ENCODE data around the gene METTL8. TPM values are rescaled to one million over a fixed set of nuclear protein-coding genes. Genes with fewer than 3 reads are reported as not detected.

The METTL8 gene
- total RNA-seq, 1 experiment from 2014 or later = 19.5 TPM

DNA sequence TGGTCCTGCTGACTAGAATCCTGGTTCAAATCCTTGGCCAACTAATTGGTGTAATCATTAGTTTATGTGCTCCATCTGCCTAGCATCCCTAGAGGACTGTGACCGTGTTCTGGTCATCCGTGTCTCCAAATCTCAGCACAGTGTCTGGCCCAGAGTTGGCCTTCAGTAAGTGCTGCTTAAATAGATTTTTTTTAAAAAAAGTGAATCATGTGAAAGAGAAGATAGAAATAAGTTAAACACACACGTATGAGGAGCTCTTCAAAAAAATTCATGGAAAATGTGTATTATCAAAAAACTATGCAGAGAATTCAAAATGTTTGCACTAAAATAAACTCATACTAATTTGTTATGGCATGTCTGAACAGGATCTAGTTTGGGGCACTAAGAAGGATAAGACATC is 143.8 kb downstream of the METTL8 start:
- H3K9me3 ChIP-seq (replicated peaks) = no peaks in the 10 kb centered on the region
- peaks cover 10% of the 10 kb centered on the region; the same call in 1 of the 2 replicates for H3K4me1 ChIP-seq (replicated peaks)
- peak in 1 of 2 experiments; percentile 10 for DNase-seq (ENCODE audit: low read depth in 1 of 2, low spot score in 2 of 2)
- no peak overlapping the region for H3K27ac ChIP-seq
- H3K27me3 ChIP-seq (replicated peaks) = no peaks in the 10 kb centered on the region
- no peak overlapping the region for H3K4me3 ChIP-seq
- H3K36me3 ChIP-seq = no peaks in the 10 kb centered on the region

DNA sequence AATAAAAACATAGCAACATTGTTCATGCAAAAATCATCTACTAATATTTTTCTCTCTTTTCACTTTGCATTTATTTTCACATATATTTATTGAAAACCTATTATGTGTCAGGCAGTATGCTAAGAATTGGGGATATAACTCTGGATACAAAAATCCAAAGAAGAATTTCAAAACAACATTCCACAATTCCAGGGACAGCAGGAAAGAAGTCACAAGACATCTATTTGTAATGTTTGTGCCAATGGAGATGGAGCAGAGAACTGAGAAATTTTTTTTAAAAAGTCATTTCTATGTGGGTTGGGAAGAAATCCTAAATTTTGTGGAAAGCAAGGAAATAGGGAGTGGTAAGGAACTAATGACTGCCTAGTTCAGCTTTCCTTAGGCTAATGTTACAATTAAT is 144.5 kb downstream of the METTL8 start:
- Histone ChIP-seq H3K27me3 (replicated peaks) (no peaks in the 10 kb centered on the region), H3K4me1 (replicated peaks) (peaks cover 10% of the 10 kb centered on the region; the same call in 1 of the 2 replicates), H3K27ac (no peak overlapping the region), H3K4me3 (no peak overlapping the region), H3K9me3 (replicated peaks) (no peaks in the 10 kb centered on the region), H3K36me3 (no peaks in the 10 kb centered on the region)
- no peak for DNase-seq (ENCODE audit: low read depth in 1 of 2, low spot score in 2 of 2)

DNA sequence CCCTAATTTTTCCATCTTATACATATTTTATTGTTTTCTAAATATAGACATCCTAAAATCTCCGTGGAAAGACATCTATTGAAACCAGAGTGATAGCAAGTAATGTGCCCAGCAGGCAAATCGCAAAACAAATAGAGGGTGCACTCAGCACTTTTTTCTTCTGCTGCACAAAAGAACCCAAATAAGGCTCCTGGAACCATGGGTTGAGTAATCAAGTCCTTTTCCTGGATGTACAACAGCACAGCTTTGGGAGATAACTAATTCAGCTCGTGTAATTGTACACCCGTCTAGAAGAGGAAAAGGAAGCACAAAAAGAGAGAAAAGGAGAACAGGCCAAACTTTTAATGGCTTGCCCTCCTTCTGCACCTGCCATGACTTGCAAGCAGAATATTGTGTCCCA is 146.2 kb downstream of the METTL8 start:
- peaks cover 10% of the 10 kb centered on the region; the same call in 1 of the 2 replicates for H3K4me1 ChIP-seq (replicated peaks)
- no peaks in the 10 kb centered on the region for H3K36me3 ChIP-seq
- H3K4me3 ChIP-seq = no peak overlapping the region
- DNase-seq (ENCODE audit: low read depth in 1 of 2, low spot score in 2 of 2) = no peak
- no peaks in the 10 kb centered on the region for H3K9me3 ChIP-seq (replicated peaks)
- H3K27me3 ChIP-seq (replicated peaks) = no peaks in the 10 kb centered on the region
- H3K27ac ChIP-seq = no peak overlapping the region

DNA sequence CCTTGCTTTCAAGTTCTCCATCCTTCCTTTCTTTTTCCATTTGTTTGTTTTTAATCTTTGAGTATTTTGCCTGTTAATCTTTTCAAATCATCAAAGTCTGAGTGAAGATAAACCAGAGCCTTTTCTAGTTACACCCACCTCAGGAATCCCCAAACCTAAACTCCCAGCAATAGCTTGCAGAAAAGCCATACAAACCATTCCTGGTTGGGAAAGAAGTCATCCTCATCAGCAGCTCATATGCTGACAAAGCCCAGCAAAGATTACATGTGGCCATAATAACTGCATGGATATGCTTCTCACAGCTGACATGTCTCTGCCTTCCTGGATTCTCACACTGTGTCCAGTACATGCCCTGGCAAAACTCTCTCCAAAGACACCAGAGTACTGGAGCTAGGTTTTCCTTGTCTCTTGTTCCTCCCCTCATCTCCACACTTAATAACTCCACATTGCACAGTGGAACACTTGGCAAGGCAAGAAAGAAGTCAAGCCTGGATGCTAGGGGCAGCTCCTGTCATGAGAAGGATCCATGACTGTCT is 146.7 kb downstream of the METTL8 start:
- H3K36me3 ChIP-seq = no peaks in the 10 kb centered on the region
- peaks cover 10% of the 10 kb centered on the region; the same call in 1 of the 2 replicates for H3K4me1 ChIP-seq (replicated peaks)
- H3K27ac ChIP-seq = no peak overlapping the region
- H3K27me3 ChIP-seq (replicated peaks) = no peaks in the 10 kb centered on the region
- H3K4me3 ChIP-seq = no peak overlapping the region
- H3K9me3 ChIP-seq (replicated peaks) = no peaks in the 10 kb centered on the region
- DNase-seq (ENCODE audit: low read depth in 1 of 2, low spot score in 2 of 2) = no peak

DNA sequence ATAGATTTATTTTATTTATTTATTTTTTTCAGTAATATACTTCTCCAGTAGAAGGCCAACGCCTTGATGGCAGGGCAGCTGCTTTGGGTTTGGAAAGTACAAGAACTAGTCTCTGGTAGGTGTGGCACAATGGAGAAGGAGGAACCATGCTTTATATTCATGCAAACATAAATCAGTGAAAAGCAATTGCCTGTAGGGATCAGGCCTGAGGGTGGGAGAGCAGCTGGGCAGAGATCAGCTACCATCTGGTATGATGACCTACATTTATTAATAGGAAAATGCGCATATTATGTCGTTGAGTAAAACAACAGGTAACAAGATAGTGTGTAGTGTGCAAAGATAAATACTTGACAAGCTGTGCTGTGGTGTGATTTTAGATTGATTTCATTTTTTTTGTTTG is 152.7 kb downstream of the METTL8 start:
- Histone ChIP-seq H3K27ac (no peak overlapping the region), H3K4me3 (no peak overlapping the region), H3K9me3 (replicated peaks) (no peaks in the 10 kb centered on the region), H3K27me3 (replicated peaks) (no peaks in the 10 kb centered on the region), H3K36me3 (no peaks in the 10 kb centered on the region), H3K4me1 (replicated peaks) (no peaks in the 10 kb centered on the region)
- DNase-seq (ENCODE audit: low read depth in 1 of 2, low spot score in 2 of 2) = no peak

DNA sequence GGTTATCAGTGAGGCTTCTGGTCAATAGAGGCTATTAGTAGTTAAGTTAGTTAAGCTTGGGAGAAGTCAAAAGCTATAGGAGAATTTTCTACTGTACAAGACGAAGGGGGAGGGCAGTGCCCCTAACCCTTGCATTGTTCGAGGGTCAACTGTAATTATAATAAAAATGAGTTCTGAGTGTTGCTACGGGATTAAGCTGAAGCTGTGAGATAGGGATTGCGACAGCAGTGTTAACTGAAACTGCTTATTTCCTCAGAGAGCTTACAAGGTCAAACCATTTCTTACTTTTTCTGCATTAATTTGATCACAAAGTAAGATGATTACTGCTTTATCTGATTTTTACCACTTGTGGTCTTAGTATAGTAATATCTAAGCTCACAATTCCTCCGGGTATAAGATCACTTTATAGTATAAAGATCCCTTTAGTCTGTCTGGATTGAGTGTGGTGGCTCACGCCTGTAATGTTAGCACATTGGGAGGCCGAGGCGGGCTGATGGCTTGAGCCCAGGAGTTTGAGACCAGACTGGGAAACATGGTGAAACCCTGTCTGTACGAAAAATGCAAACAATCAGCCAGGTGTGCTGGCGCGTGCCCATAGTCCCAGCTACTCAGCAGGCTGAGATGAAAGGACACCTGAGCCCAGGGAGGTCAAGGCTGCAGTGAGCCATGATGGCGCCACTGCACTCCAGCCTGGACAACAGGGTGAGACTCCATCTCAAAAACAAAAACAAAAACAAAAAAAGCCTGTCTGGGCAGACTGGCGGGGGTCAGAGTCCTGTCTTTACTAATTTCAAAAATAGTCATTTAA is 153.6 kb downstream of the METTL8 start:
- H3K4me1 ChIP-seq (replicated peaks) = no peaks in the 10 kb centered on the region
- no peak overlapping the region for H3K4me3 ChIP-seq
- no peaks in the 10 kb centered on the region for H3K36me3 ChIP-seq
- DNase-seq (ENCODE audit: low read depth in 1 of 2, low spot score in 2 of 2) = no peak
- no peaks in the 10 kb centered on the region for H3K27me3 ChIP-seq (replicated peaks)
- no peaks in the 10 kb centered on the region for H3K9me3 ChIP-seq (replicated peaks)
- H3K27ac ChIP-seq = no peak overlapping the region

DNA sequence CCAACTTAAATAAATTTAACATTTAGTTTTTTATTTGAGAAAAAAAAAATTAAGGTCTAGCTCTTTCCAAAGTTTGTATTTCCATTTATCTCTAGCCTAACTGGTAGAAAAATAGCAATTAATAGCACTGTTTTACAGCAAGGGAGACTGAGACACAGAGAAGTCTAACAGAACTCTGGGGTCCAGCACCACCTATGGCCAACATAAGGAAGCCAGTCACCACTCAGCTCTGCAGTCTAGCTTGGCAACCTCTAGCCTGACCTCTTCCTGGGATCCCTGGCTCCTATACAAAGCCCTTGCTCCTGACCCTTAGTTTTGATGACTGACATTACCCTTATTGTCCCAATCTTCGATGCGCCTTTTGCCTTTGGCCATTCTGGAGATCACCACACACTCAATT is 159.0 kb downstream of the METTL8 start:
- no peaks in the 10 kb centered on the region for H3K36me3 ChIP-seq
- H3K27me3 ChIP-seq (replicated peaks) = no peaks in the 10 kb centered on the region
- no peak for DNase-seq (ENCODE audit: low read depth in 1 of 2, low spot score in 2 of 2)
- no peak overlapping the region for H3K27ac ChIP-seq
- no peak overlapping the region for H3K4me3 ChIP-seq
- H3K9me3 ChIP-seq (replicated peaks) = no peaks in the 10 kb centered on the region
- H3K4me1 ChIP-seq (replicated peaks) = peaks cover 14% of the 10 kb centered on the region

DNA sequence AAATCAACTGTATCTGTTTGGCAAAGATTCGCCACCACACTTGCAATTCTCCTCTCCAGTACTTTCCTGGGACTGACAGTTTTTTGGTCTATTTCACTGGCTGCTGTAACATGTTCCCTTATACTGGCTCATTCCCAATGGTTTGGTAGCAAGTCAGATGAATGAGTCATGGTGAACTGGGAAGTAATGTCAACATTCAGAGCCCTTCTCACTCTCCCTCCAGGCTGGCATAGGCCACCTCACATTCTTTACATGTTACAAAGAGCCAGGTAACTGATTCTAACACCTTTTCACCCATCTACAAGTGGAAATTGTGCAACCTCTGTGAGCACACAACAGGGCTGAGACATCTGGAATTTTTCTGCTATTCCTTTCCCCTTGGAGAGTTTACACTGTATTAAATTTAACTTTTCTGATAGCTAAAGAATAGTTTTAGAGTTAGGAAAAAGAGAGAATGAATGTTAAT is 161.8 kb downstream of the METTL8 start:
- H3K36me3 ChIP-seq = no peaks in the 10 kb centered on the region
- H3K27me3 ChIP-seq (replicated peaks) = no peaks in the 10 kb centered on the region
- H3K4me1 ChIP-seq (replicated peaks) = peaks cover 14% of the 10 kb centered on the region
- H3K4me3 ChIP-seq = no peak overlapping the region
- peak; percentile 73 to 82 for DNase-seq (ENCODE audit: low read depth in 1 of 2, low spot score in 2 of 2)
- H3K9me3 ChIP-seq (replicated peaks) = no peaks in the 10 kb centered on the region
- peak overlapping the region; percentile 68 for H3K27ac ChIP-seq

DNA sequence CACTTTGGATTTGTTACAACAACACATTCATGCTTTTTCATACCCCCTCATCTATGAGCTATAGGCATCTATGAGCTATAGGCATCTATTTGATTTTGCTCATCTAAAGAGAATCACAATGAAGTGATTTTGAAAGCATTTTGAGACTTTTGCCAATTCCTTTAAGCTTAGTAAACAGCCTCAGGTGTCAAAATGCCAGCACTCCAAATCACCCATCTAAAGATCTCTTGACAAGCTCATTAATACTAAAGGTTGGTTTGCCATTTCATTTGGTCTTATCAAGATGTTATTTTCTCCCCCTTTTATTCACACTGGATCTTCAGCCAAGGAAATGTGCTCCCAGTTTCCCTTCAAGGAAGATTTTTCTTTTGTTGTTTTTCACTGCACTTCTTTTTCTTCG is 162.4 kb downstream of the METTL8 start:
- Histone ChIP-seq H3K27ac (peak overlapping the region; percentile 68), H3K4me1 (replicated peaks) (peaks cover 14% of the 10 kb centered on the region), H3K9me3 (replicated peaks) (no peaks in the 10 kb centered on the region), H3K27me3 (replicated peaks) (no peaks in the 10 kb centered on the region), H3K4me3 (no peak overlapping the region), H3K36me3 (no peaks in the 10 kb centered on the region)
- DNase-seq (ENCODE audit: low read depth in 1 of 2, low spot score in 2 of 2) = peak in 1 of 2 experiments; percentile 13

DNA sequence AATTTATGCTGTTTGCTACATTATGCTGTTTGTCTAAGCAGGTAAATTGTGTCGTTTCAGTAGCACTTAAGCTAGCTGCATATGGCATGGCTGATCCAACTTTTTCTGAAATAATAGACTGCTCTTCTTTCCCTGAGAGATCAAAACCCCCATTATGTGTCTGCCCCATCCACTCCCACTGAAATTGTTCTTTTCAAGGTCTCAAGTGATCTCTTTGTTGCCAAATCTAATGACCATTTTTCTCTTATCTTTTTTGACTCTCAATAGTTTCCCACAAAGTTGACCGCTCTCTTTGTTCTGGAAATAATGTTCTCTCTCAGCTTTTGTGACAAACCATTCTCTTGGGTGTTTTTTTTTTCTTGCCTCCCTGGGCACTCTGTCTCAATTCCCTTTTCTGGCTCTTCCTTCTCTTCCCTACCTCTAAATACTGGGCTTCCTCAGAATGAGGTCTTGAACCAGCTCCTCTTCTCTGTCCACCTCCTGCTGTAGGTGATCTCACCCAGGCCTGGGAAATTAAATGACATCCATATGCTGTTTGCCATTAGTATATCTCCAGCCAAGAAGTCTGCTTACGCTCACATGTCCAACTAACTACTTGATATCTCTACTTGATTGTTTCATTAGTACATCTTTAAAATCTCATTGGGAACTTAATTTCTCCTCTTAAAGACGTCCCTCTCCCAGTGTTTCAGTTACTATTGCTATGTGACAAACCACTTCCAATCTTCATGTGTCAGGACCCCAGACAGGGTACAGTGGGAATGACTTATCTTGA is 165.7 kb downstream of the METTL8 start:
- no peak overlapping the region for H3K4me3 ChIP-seq
- H3K4me1 ChIP-seq (replicated peaks) = peaks cover 14% of the 10 kb centered on the region
- H3K27me3 ChIP-seq (replicated peaks) = no peaks in the 10 kb centered on the region
- no peak overlapping the region for H3K27ac ChIP-seq
- no peaks in the 10 kb centered on the region for H3K36me3 ChIP-seq
- H3K9me3 ChIP-seq (replicated peaks) = no peaks in the 10 kb centered on the region
- no peak for DNase-seq (ENCODE audit: low read depth in 1 of 2, low spot score in 2 of 2)

Other genes starting within 250 kb of the METTL8 start
- gene DCAF17, start 236 bp upstream of the METTL8 start, total RNA-seq (2014; rRNA removed; shearing (Covaris generic)) = 15.9 and 21.2 TPM in 2 replicates
- gene CYBRD1, start 88.5 kb upstream of the METTL8 start, total RNA-seq (2014; rRNA removed; shearing (Covaris generic)) = 49.7 and 66.5 TPM in 2 replicates

All from SJSA1 (cell line).